Activated T-helper 2 cell treated with anti-CD3 and anti-CD28 coated beads, Interferon-gamma antibody, Interleukin-2, Interleukin-4, amounts not matched to agents 10 μg/mL and 5 μg/mL and 100 μg/mL, durations not matched to agents 14 hours and 24 hours and 36 hours (primary cell): ENCODE measurements around the gene KIAA0513. TPM values are rescaled to one million over a fixed set of nuclear protein-coding genes. Genes with fewer than 3 reads are reported as not detected.
"Not testable (repeated sequence)": the region's sequence is repeated elsewhere in the genome, so short reads cannot be mapped to it uniquely, and the experiment has no call there.

Experiments
- DNase-seq: peaks from one replicate; pipeline ENCODE4 v3.0.0; 2021; ENCODE audit warnings: low spot score
- H3K27ac Mint-ChIP-seq: one replicate; pipeline ENCODE4 v1.8.0; 2021; ENCODE audit warnings: mixed read lengths
- H3K27me3 Mint-ChIP-seq: one replicate; pipeline ENCODE4 v1.8.0; 2021; ENCODE audit warnings: low read depth, mixed read lengths
- H3K36me3 Mint-ChIP-seq: one replicate; pipeline ENCODE4 v1.8.0; 2021; ENCODE audit warnings: low read depth, mixed read lengths
- H3K4me1 Mint-ChIP-seq: one replicate; pipeline ENCODE4 v1.8.0; 2021; ENCODE audit warnings: low read depth, mixed read lengths
- H3K4me3 Mint-ChIP-seq: one replicate; pipeline ENCODE4 v1.8.0; 2021; ENCODE audit warnings: low read depth, mild to moderate bottlenecking, moderate library complexity, mixed read lengths
- H3K9me3 Mint-ChIP-seq: one replicate; pipeline ENCODE4 v1.8.0; 2021; ENCODE audit warnings: mixed read lengths
- intact Hi-C: fragments of 100-400 bp; cut with micrococcal nuclease; formaldehyde crosslinking; loops from one replicate; pipeline ENCODE4 v1.15.1; 2023
- total RNA-seq: library from RNA; stranded (reverse); gene quantifications from 2 replicates; pipeline ENCODE4 v1.2.3, GENCODE V29; 2022

KIAA0513 gene
- total RNA-seq, 1 donor from 2014 or later, result 13.6 TPM

DNA sequence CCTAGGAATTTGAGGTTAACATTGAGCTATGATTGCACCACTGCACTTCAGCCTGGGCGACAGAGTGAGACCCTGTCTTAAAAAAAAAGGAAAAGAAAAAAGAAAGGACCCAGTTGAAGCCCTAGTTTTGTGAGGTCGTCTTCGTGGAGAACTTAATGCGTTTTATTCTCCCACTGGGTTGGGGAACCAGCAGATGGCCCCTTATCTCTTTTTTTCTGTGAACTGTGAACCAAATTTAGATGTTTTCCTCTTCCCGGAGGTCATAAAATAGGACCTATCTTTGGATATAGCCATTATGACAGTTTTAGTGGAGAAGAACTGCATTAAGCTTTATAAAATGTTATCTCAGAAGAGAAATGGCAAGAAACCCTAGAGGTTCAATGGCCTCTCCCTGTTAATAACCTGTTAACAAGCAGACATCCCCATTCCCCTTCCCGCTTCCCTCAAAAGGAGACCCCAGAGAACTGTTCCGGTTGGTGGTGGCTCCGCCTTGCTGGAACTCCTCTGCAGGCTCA is 23.5 kb downstream of the KIAA0513 start:
- H3K27me3 Mint-ChIP-seq, result peaks cover 8% of the 10 kb centered on the region

DNA sequence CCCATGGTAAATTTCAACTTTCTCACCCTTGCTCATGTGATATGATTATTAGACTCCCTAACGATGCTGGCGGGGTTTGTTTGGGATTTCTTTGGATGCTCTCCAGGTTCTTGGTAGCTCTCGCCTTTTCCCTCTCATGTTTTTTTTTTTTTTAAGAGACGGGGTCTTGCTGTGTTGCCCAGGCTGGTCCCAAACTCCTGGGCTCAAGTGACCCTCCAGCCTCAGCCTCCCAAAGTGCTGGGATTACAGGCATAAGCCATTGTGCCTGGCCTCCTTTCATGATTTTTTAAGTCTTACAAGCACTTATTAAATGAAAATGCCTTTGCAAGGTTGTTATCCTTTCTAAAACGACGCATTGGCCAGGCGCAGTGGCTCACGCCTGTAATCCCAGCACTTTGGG is 24.1 kb downstream of the KIAA0513 start:
- Mint-ChIP-seq H3K36me3 (peaks cover 9% of the 10 kb centered on the region), H3K27ac (no peak overlapping the region), H3K27me3 (peaks cover 8% of the 10 kb centered on the region), H3K4me3 (no peak overlapping the region), H3K4me1 (peaks cover 24% of the 10 kb centered on the region), H3K9me3 (no peaks in the 10 kb centered on the region)
- intact Hi-C loops, result no loop called here
- DNase-seq, result no peak

More for the DNA sequence above, 23.5 kb downstream of the KIAA0513 start:
- intact Hi-C loops, result no loop called here
- Mint-ChIP-seq H3K9me3 (no peaks in the 10 kb centered on the region), H3K4me1 (peaks cover 18% of the 10 kb centered on the region), H3K4me3 (no peak overlapping the region), H3K27ac (no peak overlapping the region), H3K36me3 (peaks cover 9% of the 10 kb centered on the region)
- no peak for DNase-seq

- Mint-ChIP-seq H3K27ac (no peak overlapping the region), H3K27me3 (peaks cover 8% of the 10 kb centered on the region), H3K4me3 (no peak overlapping the region), H3K36me3 (peaks cover 13% of the 10 kb centered on the region), H3K4me1 (peaks cover 32% of the 10 kb centered on the region), H3K9me3 (no peaks in the 10 kb centered on the region)
- DNase-seq, result no peak
- intact Hi-C loops, result no loop called here
Measured at GRCh38 chr16:85052536-85052935, 24.9 kb downstream of the KIAA0513 start.

DNA sequence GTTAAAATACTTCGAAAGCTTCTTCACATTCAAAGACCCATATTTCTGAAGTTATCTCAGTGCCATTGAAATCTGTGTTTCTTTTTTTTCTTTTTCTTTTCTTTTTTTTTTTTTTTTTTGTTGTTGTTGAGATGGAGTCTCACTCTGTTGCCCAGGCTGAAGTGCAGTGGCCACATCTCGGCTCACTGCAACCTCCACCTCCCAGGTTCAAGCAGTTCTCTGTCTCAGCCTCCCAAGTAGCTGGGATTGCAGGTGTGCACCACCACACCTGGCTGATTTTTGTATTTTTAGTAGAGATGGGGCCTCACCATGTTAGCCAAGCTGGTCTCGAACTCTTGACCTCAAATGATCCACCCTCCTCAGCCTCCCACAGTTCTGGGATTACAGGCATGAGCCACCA is 26.7 kb downstream of the KIAA0513 start:
- H3K27ac Mint-ChIP-seq, H3K4me3 Mint-ChIP-seq, DNase-seq, H3K9me3 Mint-ChIP-seq: not testable (repeated sequence)
- Mint-ChIP-seq H3K4me1 (peaks cover 32% of the 10 kb centered on the region), H3K27me3 (peaks cover 12% of the 10 kb centered on the region), H3K36me3 (peaks cover 25% of the 10 kb centered on the region)
- intact Hi-C loops, result loop anchor here (2.0 kb wide), 1 partner anchor 38 kb away; no protein-coding TSS in a partner anchor

DNA sequence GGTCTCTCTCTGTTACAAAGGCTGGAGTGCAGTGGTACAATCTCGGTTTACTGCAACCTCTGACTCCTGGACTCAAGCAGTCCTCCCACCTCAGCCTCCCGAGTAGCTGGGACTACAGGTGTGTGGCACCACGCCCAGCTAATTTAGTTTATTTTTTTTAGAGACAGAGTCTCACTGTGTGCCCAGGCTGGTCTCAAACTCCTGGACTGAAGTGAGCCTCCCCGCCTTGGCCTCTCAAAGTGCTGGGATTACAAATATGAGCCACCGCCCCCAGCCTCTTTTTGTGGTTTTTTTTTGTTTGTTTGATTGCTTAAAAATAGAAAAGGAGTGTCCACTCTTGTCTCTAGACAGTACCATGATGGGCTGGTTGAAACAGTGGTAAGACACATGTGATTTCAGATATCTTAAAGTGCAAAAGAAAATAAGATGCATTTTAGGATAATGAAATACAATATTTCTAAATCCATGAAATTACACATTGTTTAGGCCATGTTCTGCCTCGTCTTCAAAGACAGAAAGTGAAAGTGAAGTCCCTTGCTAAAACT is 27.4 kb downstream of the KIAA0513 start:
- Mint-ChIP-seq H3K9me3 (no peaks in the 10 kb centered on the region), H3K4me3 (peak overlapping the region; percentile 37), H3K27ac (peak overlapping the region; percentile 80), H3K36me3 (peaks cover 25% of the 10 kb centered on the region), H3K4me1 (peaks cover 35% of the 10 kb centered on the region), H3K27me3 (peaks cover 12% of the 10 kb centered on the region)
- intact Hi-C loops, result loop anchor here (1.0 to 2.0 kb wide), 3 partner anchors 26 to 38 kb away; no protein-coding TSS in a partner anchor
- no peak for DNase-seq

- no peaks in the 10 kb centered on the region for H3K9me3 Mint-ChIP-seq
- H3K27ac Mint-ChIP-seq, result peak overlapping the region; percentile 80
- peak overlapping the region; percentile 37 for H3K4me3 Mint-ChIP-seq
- peaks cover 12% of the 10 kb centered on the region for H3K27me3 Mint-ChIP-seq
- DNase-seq, result peak; percentile 85
- H3K4me1 Mint-ChIP-seq, result peaks cover 35% of the 10 kb centered on the region
- intact Hi-C loops, result loop anchor here (1.0 to 2.0 kb wide), 3 partner anchors 26 to 39 kb away; no protein-coding TSS in a partner anchor
- peaks cover 25% of the 10 kb centered on the region for H3K36me3 Mint-ChIP-seq
Measured at GRCh38 chr16:85055493-85056210, 28.1 kb downstream of the KIAA0513 start.

GRCh38 chr16:85056211-85056748 is 28.7 kb downstream of the KIAA0513 start:
- Mint-ChIP-seq H3K27ac (peak overlapping the region; percentile 80), H3K4me1 (peaks cover 36% of the 10 kb centered on the region), H3K36me3 (peaks cover 26% of the 10 kb centered on the region), H3K4me3 (peak overlapping the region; percentile 37), H3K9me3 (no peaks in the 10 kb centered on the region), H3K27me3 (peaks cover 11% of the 10 kb centered on the region)
- no peak for DNase-seq
- intact Hi-C loops, result no loop called here

- H3K4me1 Mint-ChIP-seq, result peaks cover 38% of the 10 kb centered on the region
- peaks cover 28% of the 10 kb centered on the region for H3K36me3 Mint-ChIP-seq
- H3K9me3 Mint-ChIP-seq, result no peaks in the 10 kb centered on the region
- intact Hi-C loops, result no loop called here
- H3K27me3 Mint-ChIP-seq, result peaks cover 10% of the 10 kb centered on the region
- DNase-seq, result no peak
- H3K4me3 Mint-ChIP-seq, result no peak overlapping the region
- no peak overlapping the region for H3K27ac Mint-ChIP-seq
Measured at GRCh38 chr16:85057212-85057889, 29.8 kb downstream of the KIAA0513 start.

GRCh38 chr16:85057948-85058347 is 30.4 kb downstream of the KIAA0513 start:
- Mint-ChIP-seq H3K4me3 (no peak overlapping the region), H3K4me1 (peaks cover 38% of the 10 kb centered on the region), H3K27ac (no peak overlapping the region), H3K36me3 (peaks cover 28% of the 10 kb centered on the region), H3K9me3 (no peaks in the 10 kb centered on the region), H3K27me3 (peaks cover 10% of the 10 kb centered on the region)
- no peak for DNase-seq
- intact Hi-C loops, result no loop called here

DNA sequence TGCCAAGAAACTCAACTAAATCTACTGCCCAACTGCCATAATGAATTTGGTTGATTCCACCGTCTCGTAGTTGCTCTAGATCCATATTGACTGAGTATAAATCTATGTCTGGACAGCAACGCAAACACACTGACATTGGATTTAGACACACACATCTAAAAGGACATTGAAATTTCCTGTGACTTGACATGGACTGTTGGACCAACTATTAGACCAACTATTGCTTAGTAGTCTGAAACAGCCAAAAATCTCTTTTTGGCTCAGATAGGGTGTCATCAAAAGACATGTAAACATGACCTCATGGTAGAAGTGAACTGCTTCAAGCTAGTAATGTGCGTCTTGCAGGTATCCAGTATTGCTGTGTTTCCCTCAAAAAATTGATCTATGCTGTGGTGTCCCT is 31.3 kb downstream of the KIAA0513 start:
- Mint-ChIP-seq H3K36me3 (peaks cover 23% of the 10 kb centered on the region), H3K9me3 (no peaks in the 10 kb centered on the region), H3K4me1 (peaks cover 36% of the 10 kb centered on the region), H3K27ac (no peak overlapping the region), H3K27me3 (peaks cover 10% of the 10 kb centered on the region), H3K4me3 (no peak overlapping the region)
- intact Hi-C loops, result no loop called here
- no peak for DNase-seq

DNA sequence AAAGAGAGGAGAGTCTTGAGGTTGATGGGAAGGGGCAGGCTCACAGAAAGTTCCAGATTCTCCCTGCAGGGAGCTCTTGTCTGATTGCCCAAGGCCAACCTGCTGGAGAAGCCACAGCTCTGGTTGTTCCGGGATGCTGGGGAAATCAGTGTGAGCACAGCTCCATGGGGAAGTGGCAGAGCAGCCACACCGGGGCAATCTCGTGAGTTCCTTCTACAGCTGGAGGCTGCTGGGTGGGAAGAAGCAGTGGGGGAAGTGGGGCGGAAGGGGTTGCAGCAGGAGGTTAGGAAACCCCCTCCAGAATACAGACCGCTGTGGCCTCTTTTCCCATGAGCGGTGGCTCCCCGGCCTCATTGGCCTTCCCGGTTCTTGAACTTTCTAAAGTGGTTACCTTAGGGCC is 34.0 kb downstream of the KIAA0513 start:
- Mint-ChIP-seq H3K36me3 (peaks cover 23% of the 10 kb centered on the region), H3K9me3 (no peaks in the 10 kb centered on the region), H3K27me3 (peaks cover 10% of the 10 kb centered on the region), H3K27ac (no peak overlapping the region), H3K4me3 (no peak overlapping the region), H3K4me1 (peaks cover 19% of the 10 kb centered on the region)
- DNase-seq, result no peak
- intact Hi-C loops, result no loop called here

DNA sequence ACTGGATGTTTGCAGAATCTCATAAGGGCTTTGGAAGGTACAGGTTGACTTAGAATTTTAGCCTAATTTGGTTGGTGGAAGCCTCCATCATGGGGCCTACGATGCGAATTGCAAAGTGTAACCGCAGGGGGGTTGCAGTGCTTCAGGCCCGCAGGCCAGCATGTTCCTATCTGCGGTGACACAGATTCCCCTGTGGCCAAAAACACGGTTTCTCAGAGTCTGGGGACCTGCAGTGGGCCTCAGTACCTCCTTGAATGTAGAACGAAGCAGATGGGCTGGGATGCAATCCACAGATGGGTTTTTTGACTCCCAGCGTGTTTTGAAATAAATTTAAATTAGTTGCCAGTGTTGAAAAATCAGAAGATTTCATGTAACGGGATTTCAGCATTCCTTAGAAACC is 34.7 kb downstream of the KIAA0513 start:
- Mint-ChIP-seq H3K4me3 (no peak overlapping the region), H3K36me3 (peaks cover 20% of the 10 kb centered on the region), H3K27me3 (peaks cover 10% of the 10 kb centered on the region), H3K9me3 (no peaks in the 10 kb centered on the region), H3K27ac (no peak overlapping the region), H3K4me1 (peaks cover 12% of the 10 kb centered on the region)
- DNase-seq, result no peak
- intact Hi-C loops, result no loop called here
